Sigmoid colon (tissue), 4 donors: ENCODE results near the gene SNX24.

Source experiments
- EP300 ChIP-seq, 4 donors: sonication (generic); formaldehyde crosslinking; IDR thresholded peaks; one replicate each; pipeline ENCODE4 v1.6.1; 2017; ENCODE audit warnings: antibody characterized with exemption in 4 of 4
- POLR2AphosphoS5 ChIP-seq, 4 donors: sonication (generic); formaldehyde crosslinking; IDR thresholded peaks; one replicate each; pipeline ENCODE4 v1.6.1; 2017; ENCODE audit warnings: antibody characterized with exemption in 4 of 4
- TF ChIP-seq, protein P1 (sequence below), 4 experiments: fragments of 450-650 bp in 3 of 4; fragments of 200-600 bp in 1 of 4; IDR thresholded peaks; one replicate each; pipeline ENCODE4 v1.5.1; 2016 to 2019; ENCODE audit warnings: antibody characterized with exemption in 4 of 4, mild to moderate bottlenecking in 3 of 4, moderate library complexity in 2 of 4

DNA sequence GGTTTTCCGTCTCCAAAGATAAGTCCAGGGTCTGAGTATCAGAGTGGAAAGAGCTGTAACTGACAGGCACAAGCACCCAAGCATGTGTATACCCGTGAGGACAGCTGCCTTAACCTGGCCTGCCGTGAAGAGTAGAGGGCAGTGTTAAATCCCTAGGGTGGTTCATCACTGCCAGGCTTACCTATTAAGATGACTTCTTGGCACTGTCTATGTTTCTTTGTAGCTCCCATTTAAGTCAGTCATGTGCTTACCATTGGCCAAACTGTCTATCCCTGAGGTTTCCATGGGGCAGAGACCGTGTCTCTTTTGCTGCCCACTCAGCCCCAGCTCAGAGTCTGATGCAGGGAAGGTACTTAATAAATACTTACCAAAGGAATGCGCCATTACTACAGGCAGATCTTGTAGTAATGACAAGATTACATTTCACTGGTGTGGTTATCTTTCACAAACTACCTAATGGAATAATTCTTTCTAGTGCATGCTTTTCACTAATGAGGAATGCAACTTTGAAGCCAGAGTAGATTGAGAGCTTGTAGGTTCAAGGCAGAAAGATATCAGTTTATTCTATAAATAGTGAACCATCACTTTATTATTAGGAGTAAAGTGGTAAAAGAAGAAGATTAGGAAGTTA, 64.2 kb downstream of the SNX24 start:
- TF ChIP-seq, protein P1, sequence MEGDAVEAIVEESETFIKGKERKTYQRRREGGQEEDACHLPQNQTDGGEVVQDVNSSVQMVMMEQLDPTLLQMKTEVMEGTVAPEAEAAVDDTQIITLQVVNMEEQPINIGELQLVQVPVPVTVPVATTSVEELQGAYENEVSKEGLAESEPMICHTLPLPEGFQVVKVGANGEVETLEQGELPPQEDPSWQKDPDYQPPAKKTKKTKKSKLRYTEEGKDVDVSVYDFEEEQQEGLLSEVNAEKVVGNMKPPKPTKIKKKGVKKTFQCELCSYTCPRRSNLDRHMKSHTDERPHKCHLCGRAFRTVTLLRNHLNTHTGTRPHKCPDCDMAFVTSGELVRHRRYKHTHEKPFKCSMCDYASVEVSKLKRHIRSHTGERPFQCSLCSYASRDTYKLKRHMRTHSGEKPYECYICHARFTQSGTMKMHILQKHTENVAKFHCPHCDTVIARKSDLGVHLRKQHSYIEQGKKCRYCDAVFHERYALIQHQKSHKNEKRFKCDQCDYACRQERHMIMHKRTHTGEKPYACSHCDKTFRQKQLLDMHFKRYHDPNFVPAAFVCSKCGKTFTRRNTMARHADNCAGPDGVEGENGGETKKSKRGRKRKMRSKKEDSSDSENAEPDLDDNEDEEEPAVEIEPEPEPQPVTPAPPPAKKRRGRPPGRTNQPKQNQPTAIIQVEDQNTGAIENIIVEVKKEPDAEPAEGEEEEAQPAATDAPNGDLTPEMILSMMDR (IDR thresholded peaks at IDR 0.05), result no peak
- TF ChIP-seq EP300 (IDR thresholded peaks at IDR 0.05) (no peak), POLR2AphosphoS5 (IDR thresholded peaks at IDR 0.05) (no peak)
